Naive thymus-derived CD8-positive, alpha-beta T cell (primary cell): ENCODE measurements around the gene ABLIM3. TPM values are rescaled to one million over a fixed set of nuclear protein-coding genes. Genes with fewer than 3 reads are reported as not detected.
A peak's percentile ranks its signal among the peaks of the same experiment; 100 is the strongest.

Experiments used
- ATAC-seq, 2 donors: fragments of 150-1000 bp; cut with Tn5 transposase in 1 of 2; sonication (Bioruptor Pico), chemical (Tn5 transposase) in 1 of 2; 1 replicate in 1 of 2; 2 replicates in 1 of 2; pipeline ENCODE4 v1.10.0; 2021; ENCODE audit warnings: mild to moderate bottlenecking in 2 of 2, moderate library complexity in 2 of 2
- POLR2A ChIA-PET: fragments of 350-600 bp; sonication (Branson Sonifier 250); formaldehyde crosslinking; loops from one replicate; lab custom pipeline; 2021; ENCODE audit warnings: antibody characterized with exemption; lab: Charles Lee
- DNase-seq, 10 donors: peaks; one replicate each; pipeline versions ENCODE4 v3.0.0 to v3.0.0-alpha.2; 2020 to 2022
- H3K27ac Mint-ChIP-seq, 10 donors: one replicate each; pipeline ENCODE4 v1.8.0; 2020 to 2022; ENCODE audit warnings: mild to moderate bottlenecking in 10 of 10, mixed read lengths in 10 of 10, moderate library complexity in 4 of 10, inconsistent platforms in 1 of 10
- H3K27me3 Mint-ChIP-seq, 5 donors: one replicate each; pipeline ENCODE4 v1.8.0; 2021 to 2022; ENCODE audit warnings: mixed read lengths in 5 of 5
- H3K36me3 Mint-ChIP-seq, 3 donors: one replicate each; pipeline ENCODE4 v1.8.0; 2020 to 2022; ENCODE audit warnings: mixed read lengths in 3 of 3, mild to moderate bottlenecking in 2 of 3, inconsistent platforms in 1 of 3
- H3K4me1 Mint-ChIP-seq, 4 donors: one replicate each; pipeline ENCODE4 v1.8.0; 2021 to 2022; ENCODE audit warnings: mixed read lengths in 4 of 4
- H3K4me3 Mint-ChIP-seq, 10 donors: one replicate each; pipeline ENCODE4 v1.8.0; 2020 to 2022; ENCODE audit warnings: mild to moderate bottlenecking in 10 of 10, mixed read lengths in 10 of 10, moderate library complexity in 6 of 10, inconsistent platforms in 1 of 10
- H3K9me3 Mint-ChIP-seq, 9 donors: one replicate each; pipeline ENCODE4 v1.8.0; 2020 to 2022; ENCODE audit warnings: mixed read lengths in 9 of 9, mild to moderate bottlenecking in 3 of 9, inconsistent platforms in 1 of 9, moderate library complexity in 1 of 9
- polyA plus RNA-seq, 3 donors: library from polyadenylated mRNA; unstranded; fragments of 300-500 nt; fragmentation: Illumina TruSeq; gene quantifications; one replicate each; pipeline ENCODE4 v1.2.3, GENCODE V29; 2021
- total RNA-seq, 8 experiments: library from RNA in 2 of 8; stranded (reverse) in 2 of 8; gene quantifications; one replicate each; pipeline ENCODE4 v1.2.3 and lab custom pipeline; 2021 to 2026

The ABLIM3 gene
- total and polyA plus RNA-seq, 5 experiments from 2014 or later = not detected

DNA sequence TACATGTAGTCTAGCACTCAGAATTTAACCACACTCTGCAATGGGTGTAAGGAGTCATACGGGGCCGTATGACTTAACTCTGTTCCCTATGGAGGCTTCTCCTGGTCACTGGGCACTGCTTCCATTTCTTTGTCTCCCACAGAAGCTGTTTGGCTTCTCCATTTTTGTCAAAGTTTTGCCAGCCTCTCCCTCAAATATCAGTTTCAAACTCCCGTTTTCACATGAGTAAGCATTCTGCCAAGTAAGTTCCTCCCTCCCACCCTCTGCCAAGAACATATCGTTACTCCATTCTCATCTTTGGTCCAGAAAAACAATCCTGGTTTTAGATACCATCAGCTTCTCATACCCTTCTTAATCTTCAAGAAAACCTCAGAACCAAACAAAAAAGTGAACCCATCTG, 136.5 kb downstream of the ABLIM3 start:
- Mint-ChIP-seq H3K9me3 (no peaks in the 10 kb centered on the region), H3K4me1 (no peaks in the 10 kb centered on the region), H3K4me3 (no peak overlapping the region), H3K27ac (no peak overlapping the region), H3K27me3 (peaks cover 9 to 24% (median 12%) of the 10 kb centered on the region in 5 donors), H3K36me3 (no peaks in the 10 kb centered on the region)
- DNase-seq (no peak), ATAC-seq (no peak)
- POLR2A ChIA-PET = no interaction called here

- DNase-seq = no peak
- ATAC-seq = no peak
- POLR2A ChIA-PET = no interaction called here
Measured at GRCh38 chr5:149278451-149279210, 137.3 kb downstream of the ABLIM3 start.

DNA sequence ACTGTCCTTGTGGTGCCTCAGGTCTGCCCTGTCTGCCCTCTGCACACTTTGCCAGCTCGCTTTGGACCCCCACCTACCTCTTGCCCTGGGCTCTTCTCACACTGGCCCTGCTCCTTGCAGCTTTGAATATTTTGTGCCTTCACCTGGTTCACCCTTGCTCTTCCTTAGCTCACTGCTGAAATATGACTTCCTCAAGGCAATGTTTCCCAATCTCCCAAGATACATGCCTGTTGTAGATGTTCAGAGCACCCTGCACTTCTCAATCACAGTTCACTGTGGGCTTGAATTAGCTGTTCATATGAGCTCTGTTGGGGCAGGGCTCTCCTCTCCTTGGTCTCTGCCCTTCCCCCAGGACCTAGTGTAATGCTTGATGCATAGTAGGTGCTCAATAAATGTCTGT, 138.4 kb downstream of the ABLIM3 start:
- ATAC-seq (no peak), DNase-seq (no peak)
- Mint-ChIP-seq H3K36me3 (no peaks in the 10 kb centered on the region), H3K27me3 (peaks cover 4 to 24% (median 9%) of the 10 kb centered on the region in 5 donors), H3K9me3 (no peaks in the 10 kb centered on the region), H3K4me1 (no peaks in the 10 kb centered on the region), H3K27ac (no peak overlapping the region), H3K4me3 (no peak overlapping the region)
- POLR2A ChIA-PET = no interaction called here

More at GRCh38 chr5:149278451-149279210, 137.3 kb downstream of the ABLIM3 start:
- Mint-ChIP-seq H3K27ac (peak overlapping the region in 1 of 10 donors; percentile 39), H3K27me3 (peaks cover 6 to 24% (median 11%) of the 10 kb centered on the region in 5 donors), H3K4me1 (no peaks in the 10 kb centered on the region), H3K4me3 (peak overlapping the region in 1 of 10 donors; percentile 41), H3K9me3 (no peaks in the 10 kb centered on the region), H3K36me3 (no peaks in the 10 kb centered on the region)

DNA sequence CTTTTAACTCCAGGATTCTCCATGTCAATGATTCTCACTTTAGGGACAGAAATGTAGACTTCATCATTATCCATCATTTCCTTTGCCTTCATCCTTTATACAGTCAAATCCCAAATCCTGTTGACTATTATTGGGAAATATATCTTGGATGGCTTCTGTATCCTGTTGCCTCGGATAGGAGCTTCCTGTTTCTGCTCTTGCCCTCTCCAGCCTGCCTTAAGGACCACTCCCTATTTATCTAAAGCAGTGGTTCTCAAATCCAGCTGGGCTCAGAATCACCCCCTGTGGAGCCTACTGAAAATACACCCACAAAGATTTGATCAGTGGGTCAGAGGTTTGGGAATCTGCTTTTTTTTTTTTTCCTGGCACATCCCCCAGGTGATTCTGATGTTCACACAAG, 138.8 kb downstream of the ABLIM3 start:
- no peaks in the 10 kb centered on the region for H3K4me1 Mint-ChIP-seq
- no peaks in the 10 kb centered on the region for H3K36me3 Mint-ChIP-seq
- no peak overlapping the region for H3K27ac Mint-ChIP-seq
- no peak overlapping the region for H3K4me3 Mint-ChIP-seq
- POLR2A ChIA-PET = no interaction called here
- DNase-seq = no peak
- H3K27me3 Mint-ChIP-seq = peaks cover 4 to 24% (median 9%) of the 10 kb centered on the region in 5 donors
- no peak for ATAC-seq
- H3K9me3 Mint-ChIP-seq = no peaks in the 10 kb centered on the region

DNA sequence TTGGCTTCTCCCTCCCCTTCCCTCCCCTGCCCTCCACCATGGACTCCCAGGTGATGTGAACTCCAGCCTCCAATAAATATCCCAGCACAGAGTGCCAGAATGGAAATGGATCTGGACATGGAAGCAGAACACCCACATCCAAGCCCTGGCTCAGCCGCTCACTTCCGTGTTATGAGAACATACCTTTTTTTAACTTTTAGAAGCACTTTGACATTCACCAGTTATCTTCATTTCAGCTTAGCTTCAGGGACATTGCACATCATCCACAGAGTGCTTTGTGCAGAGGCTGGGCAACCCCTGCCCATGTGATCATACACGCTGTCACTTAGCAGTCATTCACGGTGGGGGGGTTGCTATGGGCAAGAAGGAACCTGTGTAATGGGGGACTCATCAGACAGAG, 139.5 kb downstream of the ABLIM3 start:
- Mint-ChIP-seq H3K9me3 (no peaks in the 10 kb centered on the region), H3K4me1 (no peaks in the 10 kb centered on the region), H3K4me3 (no peak overlapping the region), H3K27me3 (peaks cover 4 to 24% (median 9%) of the 10 kb centered on the region in 5 donors), H3K36me3 (no peaks in the 10 kb centered on the region), H3K27ac (no peak overlapping the region)
- POLR2A ChIA-PET = no interaction called here
- DNase-seq (no peak), ATAC-seq (no peak)

DNA sequence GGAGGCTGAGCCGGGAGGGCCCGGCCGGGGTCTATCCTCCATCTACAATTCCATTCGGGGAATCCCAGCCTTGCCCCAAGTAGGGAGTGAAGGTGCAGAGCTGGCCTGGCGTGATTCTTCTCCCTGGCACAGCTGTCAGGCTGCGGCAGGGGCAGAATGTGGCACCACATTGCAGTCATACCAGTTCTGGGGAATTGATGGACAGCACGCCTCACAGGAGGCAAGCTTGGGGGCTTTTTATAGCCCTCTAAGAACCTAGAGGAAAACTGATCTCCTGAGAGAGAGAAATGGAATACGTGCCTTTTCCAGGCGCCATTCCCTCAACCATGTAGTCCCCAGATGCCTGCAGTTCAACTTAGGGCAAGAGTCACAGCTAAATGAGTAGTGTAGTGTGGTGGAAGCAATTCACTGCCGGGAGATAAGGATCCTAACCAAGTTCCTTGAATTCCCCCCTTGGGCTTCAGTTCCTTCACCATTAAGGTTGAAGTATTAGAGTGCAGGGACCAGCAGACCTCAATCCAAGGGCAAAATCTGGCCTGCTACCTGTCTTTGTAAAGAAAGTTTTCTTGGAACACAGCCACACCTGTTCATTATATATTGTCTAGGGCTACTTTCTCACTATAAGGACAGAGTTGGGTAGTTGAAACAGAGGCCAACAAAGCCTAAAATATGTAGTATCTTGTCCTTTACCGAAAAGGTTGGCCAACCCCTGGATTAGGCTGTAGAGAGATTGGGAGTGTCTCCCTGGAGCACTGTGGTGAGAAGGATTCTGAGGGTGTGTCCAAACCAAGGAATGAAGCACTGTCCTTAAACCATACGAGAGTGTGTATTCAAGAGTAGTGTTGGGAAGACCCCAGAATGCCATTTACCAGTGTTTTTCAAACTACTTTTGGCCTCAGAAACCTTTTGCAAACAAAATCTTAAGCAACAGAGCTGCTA, 141.0 kb downstream of the ABLIM3 start:
- peaks cover 4 to 24% (median 8%) of the 10 kb centered on the region in 5 donors for H3K27me3 Mint-ChIP-seq
- H3K27ac Mint-ChIP-seq = no peak overlapping the region
- ATAC-seq (no peak), DNase-seq (no peak)
- no peaks in the 10 kb centered on the region for H3K9me3 Mint-ChIP-seq
- POLR2A ChIA-PET = no interaction called here
- H3K36me3 Mint-ChIP-seq = no peaks in the 10 kb centered on the region
- H3K4me1 Mint-ChIP-seq = no peaks in the 10 kb centered on the region
- no peak overlapping the region for H3K4me3 Mint-ChIP-seq

DNA sequence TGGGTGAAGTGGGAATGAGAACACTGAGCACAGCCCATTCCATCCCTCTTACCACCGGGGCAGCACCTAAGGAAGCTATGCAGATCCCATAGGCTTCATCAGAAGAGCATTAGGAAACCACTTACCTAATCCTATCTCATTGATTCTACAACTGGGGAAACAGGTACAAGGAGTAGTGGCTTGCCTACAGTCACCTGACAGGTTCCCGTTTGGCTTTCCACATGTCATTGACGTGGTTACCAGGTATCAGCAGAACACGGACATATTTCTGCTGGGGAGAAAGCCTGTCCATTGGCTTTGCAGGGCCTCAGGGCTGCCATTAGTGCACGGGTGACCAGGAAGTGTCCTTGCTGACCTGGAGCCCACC, 141.7 kb downstream of the ABLIM3 start:
- Mint-ChIP-seq H3K36me3 (no peaks in the 10 kb centered on the region), H3K27ac (no peak overlapping the region)
- ATAC-seq = no peak

GRCh38 chr5:149283626-149284480, 142.6 kb downstream of the ABLIM3 start:
- Mint-ChIP-seq H3K27ac (no peak overlapping the region), H3K27me3 (peaks cover 2 to 11% (median 5%) of the 10 kb centered on the region in 5 donors), H3K9me3 (no peaks in the 10 kb centered on the region), H3K36me3 (no peaks in the 10 kb centered on the region), H3K4me3 (no peak overlapping the region), H3K4me1 (no peaks in the 10 kb centered on the region)
- DNase-seq = no peak
- POLR2A ChIA-PET = no interaction called here
- ATAC-seq = no peak

More for the DNA sequence above, 141.7 kb downstream of the ABLIM3 start:
- DNase-seq = no peak
- POLR2A ChIA-PET = no interaction called here
- Mint-ChIP-seq H3K27me3 (peaks cover 3 to 18% (median 8%) of the 10 kb centered on the region in 5 donors), H3K9me3 (no peaks in the 10 kb centered on the region), H3K4me3 (no peak overlapping the region), H3K4me1 (no peaks in the 10 kb centered on the region)

GRCh38 chr5:149284501-149284900, 143.2 kb downstream of the ABLIM3 start:
- ATAC-seq = no peak

GRCh38 chr5:149285153-149285552, 143.9 kb downstream of the ABLIM3 start:
- Mint-ChIP-seq H3K4me1 (no peaks in the 10 kb centered on the region), H3K36me3 (no peaks in the 10 kb centered on the region), H3K27me3 (peaks cover 0 to 8% (median 2%) of the 10 kb centered on the region in 5 donors), H3K27ac (no peak overlapping the region), H3K9me3 (no peaks in the 10 kb centered on the region), H3K4me3 (no peak overlapping the region)
- POLR2A ChIA-PET = no interaction called here
- no peak for DNase-seq
- no peak for ATAC-seq

More at GRCh38 chr5:149284501-149284900, 143.2 kb downstream of the ABLIM3 start:
- no peak for DNase-seq
- Mint-ChIP-seq H3K27me3 (peaks cover 2 to 10% (median 4%) of the 10 kb centered on the region in 5 donors), H3K4me1 (no peaks in the 10 kb centered on the region), H3K27ac (peak overlapping the region in 1 of 10 donors; percentile 0), H3K4me3 (no peak overlapping the region), H3K36me3 (no peaks in the 10 kb centered on the region), H3K9me3 (no peaks in the 10 kb centered on the region)
- POLR2A ChIA-PET = no interaction called here

- Mint-ChIP-seq H3K9me3 (no peaks in the 10 kb centered on the region), H3K4me1 (no peaks in the 10 kb centered on the region), H3K4me3 (no peak overlapping the region), H3K27ac (no peak overlapping the region), H3K36me3 (no peaks in the 10 kb centered on the region), H3K27me3 (peaks cover 0 to 3% (median 1%) of the 10 kb centered on the region in 5 donors)
- DNase-seq = no peak
- ATAC-seq = no peak
- POLR2A ChIA-PET = no interaction called here
Measured at GRCh38 chr5:149288436-149288835, 147.1 kb downstream of the ABLIM3 start.

- peaks cover 0 to 3% (median 1%) of the 10 kb centered on the region in 5 donors for H3K27me3 Mint-ChIP-seq
- H3K4me1 Mint-ChIP-seq = peaks cover 0 to 1% (median 1%) of the 10 kb centered on the region in 4 donors
- no peak overlapping the region for H3K4me3 Mint-ChIP-seq
- H3K27ac Mint-ChIP-seq = no peak overlapping the region
- DNase-seq (no peak), ATAC-seq (no peak)
- H3K9me3 Mint-ChIP-seq = no peaks in the 10 kb centered on the region
- no peaks in the 10 kb centered on the region for H3K36me3 Mint-ChIP-seq
- POLR2A ChIA-PET = no interaction called here
Measured at GRCh38 chr5:149289301-149289700, 148.0 kb downstream of the ABLIM3 start.
